Uterus (tissue), 2 donors: ENCODE results near the gene CTSE.
"Not testable (repeated sequence)": the region's sequence is repeated elsewhere in the genome, so short reads cannot be mapped to it uniquely, and the experiment has no call there.

Experiments
- CTCF ChIP-seq, 4 experiments: fragments of 200-600 bp in 2 of 4; fragments of 450-650 bp in 2 of 4; sonication (generic) in 2 of 4; IDR thresholded peaks; one replicate each; pipeline ENCODE4 v1.5.1; 2016 to 2019; ENCODE audit warnings: antibody characterized with exemption in 4 of 4, mild to moderate bottlenecking in 2 of 4, moderate library complexity in 1 of 4
- POLR2A ChIP-seq, 2 donors: fragments of 450-650 bp; IDR thresholded peaks; one replicate each; pipeline ENCODE4 v1.6.1; 2016; ENCODE audit warnings: antibody characterized with exemption in 2 of 2, mild to moderate bottlenecking in 1 of 2, moderate library complexity in 1 of 2

- TF ChIP-seq CTCF, POLR2A (IDR thresholded peaks at IDR 0.05): not testable (repeated sequence)
Observed at GRCh38 chr1:206053616-206054015, 29.9 kb upstream of the CTSE start.
